Kasumi-1 (cell line): ENCODE results near the gene ATG3.
"Not testable (repeated sequence)": the region's sequence is repeated elsewhere in the genome, so short reads cannot be mapped to it uniquely, and the experiment has no call there.

Experiments
- DNase-seq, 2 experiments: peaks; one replicate each; lab custom pipeline; 2025; lab: John Stamatoyannopoulos, UW

ATG3 gene

GRCh38 chr3:112560721-112561483 is 860 bp downstream of the ATG3 start:
- DNase-seq: peak; percentile 81 to 86

DNA sequence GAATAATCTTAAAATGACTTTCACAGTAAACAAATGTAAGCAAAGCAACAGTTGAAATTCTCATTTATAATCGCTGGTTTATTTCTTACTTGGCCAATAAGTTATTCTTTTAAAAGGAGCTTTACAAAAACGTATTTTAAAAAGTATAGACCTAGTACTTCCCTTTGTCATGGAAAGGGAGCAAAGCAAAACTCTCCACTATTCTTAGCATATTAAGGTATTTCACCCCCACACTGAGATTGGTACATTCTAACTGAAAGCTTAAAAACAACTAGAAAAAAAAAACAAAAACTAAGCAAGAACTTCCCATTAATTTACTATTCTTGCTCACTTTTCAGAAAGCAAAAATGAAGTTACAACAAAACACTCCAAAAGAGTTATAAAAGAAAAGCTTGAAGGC is 1.5 kb downstream of the ATG3 start:
- no peak for DNase-seq

GRCh38 chr3:112557976-112558375 is 3.8 kb downstream of the ATG3 start:
- DNase-seq: peak; percentile 25 to 41

DNA sequence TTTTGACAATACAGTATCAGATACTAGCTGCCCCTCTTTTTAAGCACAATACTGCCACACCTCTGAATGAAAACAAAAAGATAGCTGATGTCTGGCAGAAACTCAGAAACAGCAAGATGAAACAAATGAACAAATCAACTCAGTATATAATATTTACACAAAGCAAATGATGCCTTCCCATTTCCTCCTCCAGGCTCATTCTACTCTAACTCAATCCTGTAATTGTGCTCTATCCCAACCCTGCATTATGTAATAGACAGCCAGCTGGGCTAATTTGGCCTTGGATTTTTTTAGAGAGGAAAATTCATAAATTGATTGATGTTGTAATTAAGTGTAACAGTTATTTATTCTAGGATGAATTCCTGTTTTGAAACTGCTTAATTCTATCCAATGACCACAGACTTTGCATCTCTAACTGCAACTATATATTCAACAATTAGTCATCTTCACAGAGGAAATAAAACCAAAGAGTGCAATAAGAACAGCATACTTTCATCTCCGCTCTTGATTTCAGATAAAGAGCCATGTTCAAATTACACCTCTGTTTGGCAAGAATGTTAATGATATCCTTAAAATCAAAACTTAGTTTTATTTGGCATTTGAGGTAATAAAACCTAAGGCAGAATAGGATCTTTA is 6.1 kb downstream of the ATG3 start:
- DNase-seq: no peak

DNA sequence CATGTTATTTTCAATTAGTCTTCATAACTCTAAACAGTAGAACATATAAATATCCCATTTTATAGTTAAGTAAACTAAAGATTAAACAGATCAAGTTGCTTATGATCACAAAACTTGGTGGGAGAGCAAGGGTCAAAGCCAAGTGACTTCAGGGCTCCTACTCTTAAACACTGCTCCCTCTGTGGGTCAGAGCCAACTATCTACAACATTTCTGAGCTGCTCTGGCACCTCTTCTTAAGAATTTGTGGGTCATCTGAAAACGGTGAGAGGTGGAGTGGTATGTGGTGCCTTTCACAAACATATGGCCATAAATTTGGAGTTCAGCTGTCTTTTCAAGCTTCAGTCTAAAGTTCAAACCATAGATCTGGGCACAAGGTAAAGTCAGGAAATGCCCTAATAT is 10.9 kb downstream of the ATG3 start:
- DNase-seq: no peak

DNA sequence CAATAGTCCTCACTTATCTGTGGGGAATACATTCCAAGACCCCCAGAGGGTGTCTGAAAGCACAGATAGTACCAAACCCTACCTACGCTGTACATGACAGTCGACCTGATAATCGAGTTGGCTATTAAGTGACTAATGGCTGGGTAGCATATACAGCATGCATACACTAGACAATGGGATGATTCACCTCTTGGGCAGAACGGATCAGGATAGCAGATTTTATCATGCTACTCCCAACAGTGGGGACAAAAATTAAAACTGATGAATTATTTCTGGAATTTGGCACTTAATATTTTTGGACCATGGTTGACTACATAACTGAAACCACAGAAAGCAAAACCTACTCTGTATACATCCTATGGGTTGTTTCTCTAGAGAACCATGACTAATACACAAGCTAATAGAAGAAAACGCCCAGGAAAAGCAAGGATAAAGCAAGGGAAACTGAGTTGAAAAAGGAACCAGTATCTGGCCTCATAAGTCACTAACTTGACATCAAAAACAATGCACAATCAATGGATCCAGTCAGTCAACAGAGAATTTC is 15.5 kb downstream of the ATG3 start:
- no peak for DNase-seq

GRCh38 chr3:112539825-112540650 is 21.7 kb downstream of the ATG3 start:
- DNase-seq: no peak

DNA sequence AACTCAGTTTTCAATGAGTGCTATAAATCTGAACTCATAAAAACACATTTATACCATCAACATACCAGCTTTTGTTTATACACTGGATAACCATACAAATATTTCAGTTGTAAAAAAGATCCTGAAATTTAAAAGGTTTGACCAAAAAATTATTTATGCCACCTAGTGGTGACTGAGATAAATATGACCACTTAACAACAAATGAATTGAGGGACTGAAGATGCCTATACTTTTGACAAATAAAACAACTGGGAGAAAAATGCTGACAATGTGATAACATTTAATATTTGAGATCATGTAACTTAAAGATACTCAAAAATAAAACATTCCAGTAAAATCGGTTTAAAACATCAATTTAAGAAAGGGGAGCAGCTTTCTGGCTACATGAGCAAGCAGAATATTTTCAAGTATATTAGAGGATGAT is 30.4 kb downstream of the ATG3 start:
- peak; percentile 63 to 77 for DNase-seq

- DNase-seq: no peak
Measured at GRCh38 chr3:112530573-112530972, 31.2 kb downstream of the ATG3 start.

GRCh38 chr3:112524127-112524526 is 37.6 kb downstream of the ATG3 start:
- not testable (repeated sequence) for DNase-seq

DNA sequence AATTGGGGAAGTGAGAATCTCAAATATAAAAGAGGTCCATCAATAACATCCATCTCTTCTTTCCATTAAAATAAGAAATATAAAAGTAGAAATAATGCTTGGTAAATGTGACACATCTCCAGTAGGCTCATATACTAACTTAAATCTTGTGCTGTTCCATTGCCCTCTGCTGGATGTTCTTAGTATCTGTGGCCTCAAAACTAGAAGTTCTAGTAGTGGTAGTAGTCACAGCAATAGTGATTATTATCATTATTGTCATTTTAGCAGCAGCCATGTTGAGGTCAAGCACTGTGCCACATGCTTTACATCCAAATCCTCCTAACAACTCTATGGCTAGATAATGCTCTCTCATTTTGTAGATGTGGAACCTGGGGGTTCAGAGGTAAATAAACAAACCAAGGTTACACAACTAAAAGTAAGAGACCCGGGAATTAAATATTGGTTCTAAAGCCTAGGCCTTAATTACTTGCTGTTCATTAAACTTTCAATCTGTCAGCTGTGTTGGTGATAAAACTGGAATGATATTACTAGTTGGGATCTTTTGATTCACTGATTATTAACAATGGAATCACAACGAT is 42.2 kb downstream of the ATG3 start:
- peak; percentile 90 to 97 for DNase-seq

DNA sequence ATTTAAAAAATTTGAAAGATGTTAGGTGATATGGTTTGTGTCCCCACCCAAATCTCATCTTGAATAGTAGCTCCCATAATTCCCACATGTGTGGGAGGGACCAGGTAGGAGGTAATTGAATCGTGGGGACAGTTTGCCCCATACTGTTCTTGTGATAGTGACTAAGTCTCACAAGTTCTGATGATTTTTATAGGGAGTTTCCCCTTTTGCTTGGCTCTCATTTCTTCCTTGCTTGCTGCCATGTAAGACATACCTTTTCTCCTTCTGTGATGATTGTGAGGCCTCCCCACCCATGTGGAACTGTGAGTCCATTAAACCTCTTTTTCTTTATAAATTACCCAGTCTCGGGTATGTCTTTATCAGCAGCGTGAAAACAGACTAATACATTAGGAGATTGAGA is 42.8 kb downstream of the ATG3 start:
- peak; percentile 8 for DNase-seq

- no peak for DNase-seq
Measured at GRCh38 chr3:112514527-112515128, 47.1 kb downstream of the ATG3 start.

GRCh38 chr3:112512320-112512719 is 49.4 kb downstream of the ATG3 start:
- no peak for DNase-seq

GRCh38 chr3:112508860-112509259 is 52.9 kb downstream of the ATG3 start:
- no peak for DNase-seq

DNA sequence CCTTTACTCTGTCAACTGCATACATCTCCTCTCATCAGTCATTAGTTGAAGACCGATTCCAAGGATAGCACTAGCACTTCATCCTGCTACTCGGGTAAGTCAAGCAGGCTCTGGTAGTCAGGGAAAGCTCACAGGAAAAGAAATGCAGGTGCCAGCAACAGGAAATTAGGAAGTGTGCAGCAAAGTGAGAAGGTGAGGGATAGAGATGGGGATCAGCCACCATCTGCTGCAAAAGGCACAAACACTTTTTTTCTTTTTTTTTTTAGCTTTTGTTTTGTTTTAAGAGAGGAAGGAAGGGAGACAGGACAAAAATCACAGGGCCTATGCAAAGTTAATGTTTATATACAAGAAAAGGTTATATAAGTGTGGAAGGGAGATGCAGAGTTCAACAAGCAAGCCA is 53.5 kb downstream of the ATG3 start:
- DNase-seq: no peak

DNA sequence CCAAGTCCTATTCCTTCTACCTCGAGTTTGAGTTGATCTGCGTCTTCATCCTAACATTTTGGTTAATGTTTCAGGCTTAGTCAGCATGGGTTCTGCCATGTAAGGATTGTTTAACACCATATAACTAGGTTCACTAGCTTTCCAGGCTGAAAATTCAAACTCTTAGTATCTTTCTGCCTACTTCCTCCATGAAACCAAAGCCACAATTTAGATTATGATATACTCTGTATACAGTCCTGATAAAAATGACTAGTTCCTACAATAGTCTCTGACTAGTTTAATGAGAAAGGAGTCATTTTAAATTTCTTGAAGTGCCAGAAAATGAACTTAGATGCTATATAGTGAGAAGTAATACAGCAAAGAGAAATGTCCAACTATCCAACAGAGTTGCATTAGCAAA is 55.9 kb downstream of the ATG3 start:
- no peak for DNase-seq

DNA sequence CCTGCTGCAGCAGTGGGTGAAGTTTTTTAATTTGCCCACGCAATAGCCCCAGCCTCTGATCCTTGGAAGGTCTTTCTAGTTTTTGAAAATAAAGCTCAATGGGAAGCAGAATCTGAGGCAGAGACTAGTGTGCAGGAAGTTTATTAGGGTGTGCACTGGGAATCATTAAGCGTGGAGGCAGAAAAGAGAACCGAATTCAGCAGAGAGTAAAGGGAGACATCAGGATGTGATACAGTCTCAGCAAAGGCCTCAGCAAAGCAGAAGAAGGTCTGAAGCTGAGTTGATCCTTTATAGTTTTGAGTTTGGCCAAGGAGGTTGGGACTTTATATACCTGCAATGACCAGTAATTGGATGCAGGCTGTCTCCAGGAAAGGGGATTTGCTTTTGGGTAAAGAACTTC is 57.6 kb downstream of the ATG3 start:
- DNase-seq: no peak

DNA sequence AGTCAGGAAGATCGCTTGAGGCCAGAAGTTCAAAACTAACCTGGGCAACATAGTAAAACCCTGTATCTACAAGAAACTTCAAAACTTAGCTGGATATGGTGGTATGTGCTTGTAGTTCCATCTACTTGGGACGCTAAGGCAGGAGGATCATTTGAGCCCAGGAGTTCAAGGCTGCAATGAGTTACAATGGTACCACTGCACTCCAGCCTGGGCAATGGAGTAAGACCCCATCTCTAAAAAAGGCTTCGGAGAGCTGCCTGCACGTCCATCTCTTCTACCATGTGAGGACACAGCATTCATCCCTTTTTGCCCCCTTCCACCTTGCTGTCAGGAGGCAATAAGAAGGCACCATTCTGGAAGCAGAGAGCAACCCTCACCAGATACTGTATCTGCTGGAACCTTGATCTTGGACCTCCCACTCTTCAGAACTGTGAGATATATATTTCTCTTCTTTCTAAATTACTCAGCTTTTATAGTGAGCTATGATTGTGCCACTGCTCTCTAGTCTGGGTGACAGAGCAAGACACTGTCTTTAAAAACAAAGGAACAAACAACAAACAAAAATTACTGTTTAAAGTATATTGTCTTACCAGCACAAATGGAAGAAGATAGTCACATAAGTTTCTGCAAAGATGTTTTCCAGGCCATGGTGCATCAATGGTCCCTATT is 58.3 kb downstream of the ATG3 start:
- DNase-seq: no peak

DNA sequence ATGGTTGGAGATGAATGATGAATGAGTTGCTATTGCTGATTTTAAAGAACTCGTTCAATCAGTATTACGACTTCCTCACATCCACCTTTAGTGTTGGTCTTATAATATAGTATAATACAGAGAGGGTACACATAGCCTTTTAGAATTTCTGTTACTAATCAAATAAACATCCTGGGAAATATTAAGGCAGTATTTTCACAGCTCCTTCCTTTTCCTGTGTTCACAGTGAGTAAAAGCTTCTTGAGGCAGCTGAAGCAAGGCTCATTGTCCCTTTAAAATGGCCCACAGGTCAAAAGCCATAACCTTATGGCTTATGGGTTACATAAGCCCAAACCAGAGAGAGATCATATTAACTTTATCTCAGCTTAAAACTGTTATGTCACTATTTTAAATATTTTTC is 61.1 kb downstream of the ATG3 start:
- no peak for DNase-seq
